Measurements from ENCODE around the gene HOXD8.

Gene HOXD8

DNA sequence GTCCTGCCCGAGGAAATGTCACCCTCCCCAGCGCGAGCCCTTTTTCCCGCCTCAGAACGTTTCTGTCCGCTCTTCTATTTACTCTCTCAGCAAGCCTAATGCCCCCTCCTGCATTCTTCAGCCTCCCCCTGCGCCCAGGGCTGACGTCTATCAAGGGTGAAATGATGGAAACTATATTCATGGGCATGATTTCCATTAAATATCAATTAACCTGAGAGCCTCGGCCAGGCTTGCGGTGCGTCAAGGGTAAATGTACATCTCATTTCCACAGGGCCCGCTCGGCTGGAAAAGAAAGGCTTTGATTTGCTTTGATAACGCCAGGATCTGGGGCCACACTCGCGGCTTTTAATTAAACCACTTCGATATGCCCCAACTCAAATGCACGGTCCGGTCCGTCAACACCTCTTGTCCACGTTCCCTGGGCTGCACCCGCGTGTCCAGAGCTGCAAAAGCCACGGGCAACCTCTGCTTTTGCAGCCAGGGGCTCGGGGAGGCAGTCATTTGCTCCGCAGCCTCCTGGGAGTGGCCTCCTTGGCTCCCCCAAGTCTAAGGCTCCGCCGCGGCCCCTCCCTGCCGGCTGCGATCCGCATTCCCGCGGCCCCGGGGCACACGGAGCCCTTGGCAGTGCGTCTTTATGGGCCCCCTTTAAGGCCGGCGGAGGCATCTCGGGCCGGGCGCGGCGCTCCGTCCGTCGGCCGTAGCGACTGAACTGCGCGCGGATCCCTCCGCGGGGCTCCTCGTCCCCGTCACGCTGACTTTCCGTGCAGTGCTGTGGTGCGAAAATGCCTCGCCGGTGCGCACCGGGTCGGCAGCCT is at the start of gene HOXD8:
TSS of gene HOXD8 (plus strand) at position 724 of the 815 bp plus-strand sequence. CDS start 662 bp downstream, outside the sequence.
- DNase-seq, result peak; percentile 95

DNA sequence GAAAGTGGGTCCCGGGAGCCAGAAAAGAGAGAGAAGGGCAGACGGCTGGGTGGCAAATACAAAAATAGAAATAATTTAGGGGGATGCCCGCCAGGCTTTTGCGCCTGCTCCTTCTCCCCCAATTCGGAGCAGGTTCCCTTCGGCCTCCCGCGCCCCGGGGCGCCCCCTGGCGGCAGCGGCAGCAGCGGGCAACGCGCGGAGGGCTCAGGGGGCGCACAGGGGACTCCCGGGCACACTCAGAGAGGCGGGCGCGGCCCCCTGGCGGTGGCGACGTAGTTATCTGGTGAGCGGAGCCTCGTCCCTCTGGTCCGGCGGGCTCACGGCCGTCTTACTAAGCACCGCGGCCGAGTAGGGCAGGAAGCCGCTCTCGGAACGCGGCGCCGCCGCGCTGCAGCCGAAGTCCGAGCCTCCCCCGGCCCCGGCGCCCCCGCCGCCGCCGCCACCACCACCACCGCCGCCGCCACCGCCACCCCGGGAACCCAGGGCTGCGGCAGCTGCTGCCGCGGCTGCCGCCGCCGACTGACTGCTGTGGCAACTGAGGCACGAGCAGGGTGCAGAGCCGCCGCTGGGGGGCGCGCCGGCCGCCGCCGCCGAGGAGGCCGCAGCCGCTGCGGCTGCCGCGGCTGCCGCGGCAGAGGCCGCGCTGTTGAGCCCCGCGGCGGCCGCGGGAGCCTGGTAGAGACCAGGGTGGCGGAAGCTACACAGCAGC is 49.5 kb upstream of the HOXD8 start:
- peak; percentile 59 for DNase-seq

DNA sequence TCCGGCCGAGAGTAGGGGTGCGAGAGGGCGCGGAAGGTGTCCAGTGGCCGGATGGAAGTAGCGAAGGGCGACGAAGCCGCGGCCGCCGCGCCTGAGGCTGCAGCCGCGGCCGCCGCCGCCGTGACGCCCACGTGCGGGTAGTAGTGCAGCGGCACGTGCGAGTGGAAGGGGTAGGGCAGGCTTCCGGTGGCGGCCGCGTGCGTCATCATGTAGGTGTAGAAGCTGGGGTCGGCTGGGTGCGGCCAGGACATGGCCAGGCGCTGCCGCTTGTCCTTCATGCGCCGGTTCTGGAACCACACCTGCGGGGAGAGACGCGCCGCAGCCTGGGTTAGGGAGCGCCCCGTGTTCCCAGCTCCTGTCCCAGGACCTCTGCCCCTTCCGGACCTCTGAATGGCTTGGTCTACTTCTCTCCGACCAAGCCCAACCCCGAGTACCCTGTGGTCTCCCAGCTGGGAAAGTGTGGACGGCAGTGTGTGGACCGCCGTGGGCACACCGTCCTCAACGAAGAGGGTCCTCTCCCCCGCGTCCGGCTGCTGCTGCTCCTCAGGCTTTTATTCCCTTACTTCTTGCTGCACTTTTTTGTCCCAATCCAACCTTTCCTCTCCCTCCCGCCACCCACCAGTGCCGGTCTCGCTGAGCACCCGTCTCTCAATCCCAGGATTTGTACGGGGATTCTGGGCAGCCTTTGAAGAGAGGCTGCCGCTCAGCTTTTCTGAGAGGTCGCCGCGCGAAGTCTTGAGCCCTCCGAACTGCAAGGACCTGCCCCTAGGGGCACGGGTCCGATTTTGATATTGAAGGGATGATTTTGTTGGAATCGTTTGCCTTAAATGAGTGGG is 48.7 kb upstream of the HOXD8 start:
- no peak for DNase-seq

DNA sequence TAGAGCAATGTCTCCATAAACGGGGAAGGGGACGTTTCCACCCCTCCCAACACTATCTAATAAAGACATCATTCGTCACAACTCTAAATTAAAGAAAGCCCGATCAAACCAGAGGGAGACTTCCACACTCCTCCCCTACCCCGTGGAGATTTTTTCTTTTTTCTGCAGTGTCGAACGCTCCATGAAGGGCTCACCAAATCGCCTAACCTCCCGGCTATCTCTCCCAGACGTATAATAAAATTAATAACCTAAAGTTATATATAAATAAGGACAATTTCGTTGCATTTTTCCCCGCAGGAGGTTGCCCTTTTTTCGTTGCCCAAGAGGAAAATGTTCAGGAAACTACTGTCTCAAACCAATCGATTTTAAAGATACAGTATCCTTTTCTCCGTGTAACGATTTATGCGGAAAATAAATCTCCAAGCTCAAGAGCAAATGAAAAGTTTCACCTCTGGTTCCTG is 48.1 kb upstream of the HOXD8 start:
- DNase-seq, result no peak

DNA sequence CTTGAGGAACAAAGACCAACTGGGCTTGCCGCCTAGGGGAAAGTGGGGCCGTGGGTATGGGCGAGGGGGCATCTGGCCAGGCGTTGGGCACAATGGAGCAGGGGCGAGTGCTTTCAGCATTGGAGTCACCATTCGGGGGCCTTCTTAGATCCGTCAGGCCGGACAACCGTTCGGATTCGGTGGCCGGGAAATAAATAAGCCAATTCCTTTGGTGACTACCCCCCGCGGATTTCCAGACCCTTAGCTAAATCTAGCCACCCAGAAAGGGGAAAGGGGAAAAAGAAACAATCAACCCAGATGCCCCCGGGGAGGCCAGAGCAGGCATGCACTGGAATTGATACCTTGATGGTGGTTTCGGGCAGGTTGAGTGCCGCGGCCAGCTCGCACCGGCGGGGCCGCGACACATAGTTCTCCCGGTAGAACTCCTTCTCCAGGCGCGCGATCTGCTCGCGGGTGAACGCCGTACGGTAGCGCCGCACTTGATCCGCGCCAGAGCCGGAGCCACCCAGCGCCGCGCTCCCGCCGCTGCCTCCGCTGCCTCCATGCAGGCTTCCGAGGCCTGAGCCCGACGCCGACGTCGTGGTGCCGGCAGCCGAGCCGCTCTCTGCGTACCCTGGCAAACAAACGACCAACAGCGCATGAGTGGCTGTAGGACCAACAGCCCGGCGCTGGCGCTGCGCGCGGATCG is 47.5 kb upstream of the HOXD8 start:
- DNase-seq, result no peak

DNA sequence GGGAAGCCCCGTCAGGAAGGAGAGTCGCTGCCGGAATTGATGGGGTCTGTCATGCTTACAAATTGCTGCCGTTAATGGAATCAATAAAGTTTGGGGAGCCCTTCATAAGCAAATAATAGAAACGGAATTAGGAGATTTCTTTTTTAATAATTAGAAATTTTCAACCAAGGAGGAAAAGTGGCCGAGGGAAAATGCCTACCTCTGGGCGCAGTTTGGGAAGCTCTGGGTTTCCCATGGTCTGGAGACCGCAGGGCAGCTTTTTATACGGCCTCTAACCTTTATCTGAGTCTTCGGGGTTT is 47.0 kb upstream of the HOXD8 start:
- DNase-seq, result no peak

DNA sequence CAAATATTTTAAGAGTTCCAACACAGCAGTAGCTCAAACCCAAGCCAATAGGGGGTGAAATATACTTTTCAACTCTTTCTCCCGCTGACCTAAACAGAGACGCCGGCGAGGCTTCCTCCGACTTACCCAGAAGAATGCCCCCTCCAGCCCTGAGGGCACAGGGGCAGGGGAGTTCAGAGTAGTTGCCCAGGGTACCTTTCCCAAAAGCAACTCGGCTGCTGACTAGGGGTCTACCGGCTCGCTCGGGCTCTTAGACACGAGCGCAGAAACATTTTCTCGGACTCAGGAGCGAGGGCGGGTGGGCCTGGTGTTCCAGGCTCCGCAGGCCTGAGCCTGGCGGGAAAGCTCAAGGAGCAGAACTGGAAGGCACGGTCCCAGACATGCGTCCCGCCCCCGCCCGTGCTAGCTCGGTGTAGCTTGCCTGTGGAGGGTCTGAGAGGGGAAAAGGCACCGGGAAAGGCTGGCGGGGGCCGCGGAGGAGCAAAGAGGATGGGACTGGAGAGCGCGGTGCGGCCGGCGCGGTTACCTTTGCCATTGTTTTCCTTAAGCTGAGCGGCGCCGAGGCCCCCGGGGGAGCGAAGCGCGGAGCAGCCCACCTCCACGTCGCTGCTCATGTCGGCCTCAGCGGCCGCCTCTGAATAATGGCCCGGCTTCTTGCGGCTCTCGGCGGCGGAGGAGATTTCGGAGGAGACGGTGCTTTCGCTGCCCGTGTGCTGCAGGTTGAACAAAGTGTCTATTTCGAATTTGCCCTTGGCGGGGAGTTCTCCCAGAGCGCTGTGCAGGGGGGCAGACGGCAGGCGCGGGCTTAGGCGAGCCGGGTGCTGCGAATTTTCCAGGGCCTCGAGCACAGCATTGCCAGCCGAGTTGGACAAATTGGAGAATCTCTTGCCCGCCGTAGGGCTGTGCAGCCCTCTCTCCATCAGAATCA is 46.4 kb upstream of the HOXD8 start:
- no peak for DNase-seq

DNA sequence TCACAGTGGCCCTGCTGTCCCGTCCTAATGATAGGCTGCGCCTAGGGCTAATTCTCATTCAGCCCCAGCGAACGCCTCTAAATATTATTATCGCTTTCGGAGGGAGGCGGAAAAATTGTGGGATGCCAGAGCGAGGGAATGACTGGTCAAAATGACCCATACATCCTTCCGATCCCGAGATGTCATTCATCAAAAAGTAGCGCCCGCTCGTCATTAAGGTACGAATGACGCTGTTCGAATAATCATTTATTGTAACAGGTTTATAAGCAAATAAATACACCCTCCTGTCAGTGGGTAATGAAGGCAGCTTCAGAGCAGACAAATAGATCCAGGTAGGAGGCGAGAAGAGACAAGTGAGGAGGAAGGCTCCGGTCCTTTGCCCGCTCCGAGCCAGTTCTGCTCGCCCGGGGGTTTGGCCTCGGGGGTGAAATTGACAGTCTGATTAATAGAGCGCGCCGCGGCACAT is 45.7 kb upstream of the HOXD8 start, which contains the start of gene EVX2:
TSS of gene EVX2 (minus strand) at position 167 of the 466 bp plus-strand sequence. CDS start 186 bp downstream, outside the sequence.
- DNase-seq, result no peak

DNA sequence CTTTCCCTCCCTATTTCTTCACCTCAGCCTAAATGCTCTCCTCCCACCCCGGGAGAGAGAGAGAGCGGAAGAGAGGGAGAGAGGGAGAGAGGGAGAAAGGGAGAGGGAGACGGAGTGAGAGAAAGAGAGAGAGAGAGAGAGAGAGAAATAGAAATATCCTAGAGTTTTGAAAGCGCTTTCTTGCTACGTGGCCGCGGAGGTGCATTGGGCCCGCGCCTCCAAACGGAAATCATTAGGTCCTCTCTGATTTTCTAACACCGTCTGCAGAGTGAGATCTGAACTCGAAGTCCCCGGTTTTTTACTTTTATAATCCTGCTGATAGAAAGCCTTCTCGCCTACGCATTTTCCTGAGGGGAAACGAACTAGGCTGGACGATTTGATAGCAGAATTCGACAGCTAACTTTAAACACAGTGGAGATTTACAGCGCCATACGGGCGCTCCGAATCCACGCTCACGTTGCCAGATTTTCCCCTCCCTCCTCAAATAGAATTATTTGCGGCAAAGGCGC is 44.8 kb upstream of the HOXD8 start:
- no peak for DNase-seq

DNA sequence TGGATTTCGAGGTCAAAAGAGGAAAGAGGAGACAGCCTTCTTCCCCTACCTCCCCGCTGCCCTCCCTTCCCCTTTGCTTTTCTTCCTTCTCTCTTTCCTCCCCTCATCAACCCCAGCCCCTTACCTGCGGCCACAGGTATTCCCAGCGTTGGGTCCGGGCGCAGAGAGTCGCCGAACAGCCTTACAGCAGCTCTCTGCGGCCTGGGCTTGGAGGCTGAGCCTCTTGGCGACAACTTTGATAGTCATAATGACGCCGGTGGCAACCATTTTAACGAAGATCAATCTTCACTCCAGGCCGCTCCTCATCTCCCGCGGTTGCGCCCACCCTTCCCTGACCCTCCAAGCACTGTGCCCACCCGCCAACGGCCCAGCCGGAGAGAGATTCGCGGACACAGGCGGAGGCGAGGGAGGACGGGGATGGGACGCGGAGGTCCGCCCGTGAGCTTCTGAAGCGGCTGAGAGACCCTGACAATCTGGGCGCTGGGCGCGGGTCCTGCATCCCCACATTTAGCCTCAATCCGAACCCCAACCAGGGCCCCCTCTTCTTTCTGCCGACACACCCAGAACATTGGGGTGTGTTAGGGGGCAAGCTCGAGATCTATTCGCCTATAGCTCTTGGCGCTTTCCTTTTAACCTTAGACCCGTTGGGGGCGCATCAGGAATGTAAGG is 44.3 kb upstream of the HOXD8 start:
- no peak for DNase-seq

DNA sequence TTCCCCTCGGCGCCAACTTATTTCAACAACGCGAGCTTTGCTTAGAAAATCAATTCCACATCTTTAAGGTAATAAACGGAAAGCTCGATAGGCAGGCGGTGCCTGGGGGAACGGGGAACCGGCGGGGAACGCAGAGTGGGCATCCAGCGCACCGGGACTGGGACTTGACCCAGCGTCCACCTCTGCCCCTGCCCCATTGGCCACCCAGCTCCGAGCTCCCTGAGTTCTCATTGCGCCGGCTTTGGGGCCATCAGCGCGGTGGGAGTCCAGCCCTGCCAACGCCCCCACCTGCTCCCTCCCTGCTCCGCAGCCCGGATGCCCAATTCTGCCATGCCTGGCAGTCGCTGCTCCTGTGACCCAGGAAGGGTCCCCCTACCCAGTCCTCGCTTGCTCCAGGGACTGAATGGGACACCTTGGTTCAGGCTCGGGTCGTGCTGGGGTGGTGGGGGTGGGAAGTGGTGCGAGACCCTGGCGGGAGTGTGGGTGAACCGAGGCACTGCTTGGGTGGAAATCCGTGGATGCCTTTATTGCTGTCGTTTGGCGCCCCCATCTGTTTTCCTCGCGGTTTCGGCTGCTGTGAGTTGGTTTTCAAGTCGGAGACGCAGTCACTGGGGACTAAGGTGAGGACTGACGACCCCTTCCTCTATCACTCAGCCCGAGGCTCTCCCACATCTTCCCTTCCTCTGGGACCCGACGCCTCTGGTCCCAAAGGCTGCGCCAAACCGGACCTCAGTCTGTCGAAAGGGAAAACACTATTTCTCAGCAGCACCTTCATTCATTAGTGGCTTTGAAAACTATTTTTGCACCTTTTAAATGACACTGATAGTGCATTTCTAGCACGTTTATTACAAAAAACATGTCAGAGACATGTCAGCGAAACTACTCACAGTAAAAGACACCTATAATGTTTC is 43.4 kb upstream of the HOXD8 start:
- no peak for DNase-seq

DNA sequence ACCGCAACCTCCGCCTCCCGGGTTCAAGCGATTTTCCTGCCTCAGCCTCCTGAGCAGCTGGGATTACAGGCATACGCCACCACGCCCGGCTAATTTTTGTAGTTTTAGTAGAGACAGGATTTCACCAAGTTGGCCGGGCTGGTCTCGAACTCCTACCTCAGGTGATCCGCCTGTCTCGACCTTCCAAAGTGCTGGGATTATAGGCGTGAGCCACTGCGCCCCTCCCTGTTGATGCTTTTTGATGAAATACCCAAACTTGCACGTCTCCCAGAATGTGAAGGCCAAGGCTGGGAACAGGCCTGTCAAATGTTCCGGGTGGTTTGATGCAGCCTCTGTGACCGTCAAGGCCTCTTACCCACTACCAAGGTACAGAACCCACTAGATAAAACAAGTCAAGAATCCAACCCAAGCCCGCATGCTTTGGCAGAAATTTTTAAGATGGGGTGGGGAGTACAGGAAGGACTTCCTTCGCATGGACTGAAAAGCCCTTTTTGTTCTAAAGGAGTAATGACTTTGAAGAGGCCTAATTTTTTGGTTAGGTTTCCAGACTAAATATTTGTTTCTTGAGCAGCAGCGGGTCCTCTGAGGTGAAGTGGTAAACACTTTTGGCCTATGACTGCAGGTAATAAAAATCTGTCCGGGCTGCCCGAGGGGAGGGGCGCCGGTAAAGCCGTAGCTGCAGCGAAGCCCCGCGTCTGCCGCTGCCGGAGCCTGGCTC is 42.0 kb upstream of the HOXD8 start:
- DNase-seq, result no peak

DNA sequence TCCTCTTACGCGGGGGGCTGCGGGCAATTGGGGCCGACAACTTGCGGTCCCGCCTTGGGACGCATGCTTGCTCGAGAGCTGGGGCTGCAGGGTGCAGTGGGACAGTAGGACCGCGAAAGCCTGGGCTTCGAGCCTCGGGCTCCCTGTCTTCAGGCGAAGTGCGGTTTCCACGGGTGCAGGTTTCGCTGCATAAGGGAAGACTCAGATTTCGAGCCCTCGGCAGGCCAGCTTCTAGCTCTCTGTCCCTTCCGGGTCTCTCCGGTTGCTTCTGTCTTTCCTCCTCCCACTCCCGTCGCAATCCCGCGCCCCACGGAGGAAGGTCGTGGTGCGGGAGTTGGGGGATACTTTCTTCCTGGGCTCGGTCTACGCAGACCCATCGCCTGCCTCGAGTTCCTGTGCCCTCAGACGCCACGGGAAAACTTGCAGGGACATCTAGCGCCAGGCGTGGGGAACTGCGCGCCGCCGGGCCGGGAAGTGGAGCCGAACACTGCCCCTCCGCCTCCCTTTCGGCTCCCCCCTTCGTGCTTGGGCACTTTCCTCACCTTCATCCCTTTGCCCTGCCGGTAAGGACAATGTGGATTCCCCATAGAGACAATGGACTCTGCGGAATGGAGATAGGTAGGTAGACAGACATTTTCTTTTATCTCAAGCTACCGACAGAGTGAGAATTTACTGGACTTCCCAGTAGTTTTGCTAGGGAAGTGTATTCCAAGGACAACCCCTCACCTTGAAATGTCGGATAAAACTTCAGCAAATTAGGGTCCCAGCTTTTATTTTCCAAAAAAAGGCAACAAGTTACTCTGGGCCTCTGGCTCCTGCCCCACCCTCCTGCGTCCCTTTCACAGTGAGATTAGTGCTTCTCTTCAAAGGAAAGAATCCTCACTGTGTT is 41.2 kb upstream of the HOXD8 start:
- peak; percentile 44 for DNase-seq

DNA sequence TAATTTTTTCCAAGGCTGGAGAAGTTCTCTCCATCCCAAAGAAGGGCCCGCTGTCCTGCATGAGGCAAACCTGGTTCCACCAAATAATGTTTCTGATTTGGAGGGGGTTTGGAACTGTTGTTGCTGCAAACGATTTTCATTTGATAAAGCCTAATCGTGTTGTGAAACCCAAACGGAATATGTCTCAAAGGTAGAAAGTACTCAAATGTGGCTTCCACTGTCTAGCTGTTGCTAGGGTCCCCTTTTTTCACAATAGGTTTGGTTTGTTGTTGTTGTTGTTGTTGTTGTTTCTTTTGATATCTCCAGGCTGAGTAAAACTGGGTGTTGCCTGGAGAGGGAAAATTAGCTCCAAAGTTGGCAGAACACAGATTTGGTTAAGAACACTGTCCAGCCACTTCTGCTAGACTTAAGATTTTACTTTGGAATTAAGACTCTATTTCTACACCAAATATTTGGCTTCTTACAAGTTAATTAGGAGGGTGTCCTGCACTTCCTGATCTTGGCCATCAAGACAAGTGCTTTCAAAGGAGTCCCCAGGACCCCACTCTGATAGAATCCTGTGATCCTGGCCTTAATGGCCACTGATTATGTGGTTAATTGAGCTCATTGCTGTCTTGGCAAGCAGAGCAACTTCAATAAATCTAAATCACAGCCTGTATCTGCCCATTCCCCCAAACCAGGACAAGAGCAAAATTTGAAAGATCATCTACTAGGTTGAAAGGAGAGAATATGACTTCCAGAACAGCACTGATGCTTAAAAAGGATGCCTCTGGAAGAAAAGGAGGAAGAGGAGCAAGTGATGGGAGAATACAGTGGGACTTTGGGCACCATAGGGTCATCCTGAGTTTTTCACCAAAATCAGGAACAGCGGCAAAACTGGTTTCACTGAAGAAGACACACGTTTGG is 40.3 kb upstream of the HOXD8 start:
- no peak for DNase-seq

DNA sequence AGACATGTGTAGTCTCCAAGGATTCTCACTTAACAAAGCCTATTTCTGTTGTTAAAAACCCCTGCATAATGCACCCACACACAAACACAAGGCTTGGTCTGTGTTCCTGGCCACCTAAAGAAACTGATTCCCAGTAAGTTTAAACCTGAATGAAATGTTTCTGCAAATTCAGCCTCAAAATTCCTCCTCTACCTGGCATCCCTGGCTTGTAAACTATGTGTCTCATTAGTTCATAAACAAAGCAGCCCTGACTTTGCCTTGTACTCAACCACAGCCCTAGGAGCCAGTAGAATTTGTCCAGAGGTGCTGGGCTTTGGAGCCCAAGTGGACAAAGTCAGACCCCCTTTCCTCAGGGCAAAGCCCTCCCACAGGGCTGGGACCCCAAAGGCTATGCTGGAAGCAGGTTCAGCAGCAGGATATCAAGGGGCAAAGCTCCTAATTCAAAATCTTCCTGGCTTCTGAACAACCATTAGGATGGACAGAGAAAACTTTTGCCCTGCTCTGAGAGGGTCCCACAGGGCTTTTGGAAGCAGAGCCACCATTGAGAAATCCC is 39.6 kb upstream of the HOXD8 start:
- no peak for DNase-seq

DNA sequence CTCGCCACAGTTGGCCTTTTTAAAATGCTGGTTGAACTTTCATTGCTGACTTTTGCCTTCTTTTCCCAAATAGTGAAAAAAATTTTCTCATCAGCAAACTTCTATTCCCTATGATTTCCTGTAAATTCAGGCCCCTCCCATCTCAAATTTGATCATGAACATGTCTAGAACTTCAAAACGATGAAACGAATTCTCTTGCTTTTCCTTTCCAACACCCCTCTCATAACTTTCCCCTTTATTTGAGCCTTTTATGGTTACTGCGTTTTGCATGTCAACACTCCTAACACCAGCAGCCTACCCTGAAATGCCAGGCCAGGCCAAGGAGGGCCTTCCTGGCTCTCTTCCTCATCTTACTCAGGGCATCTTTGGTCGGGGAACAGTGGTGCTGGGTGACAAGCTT is 38.6 kb upstream of the HOXD8 start:
- DNase-seq, result no peak

All from fibroblast of skin of right quadriceps (primary cell).